Neural cell (in vitro differentiated cells): ENCODE data around the gene ANKRD13B. TPM values are rescaled to one million over a fixed set of nuclear protein-coding genes. Genes with fewer than 3 reads are reported as not detected.

Experiments
- H2AFZ ChIP-seq: fragments of 200-600, 300-800 bp; sonication (generic), shearing (Covaris generic); 2 replicates; pipeline ENCODE4 v1.6.0; 2014; ENCODE audit warnings: low read depth, mild to moderate bottlenecking, antibody characterized with exemption, low read length, moderate library complexity
- H3F3A ChIP-seq: fragments of 200-600 bp; shearing (Covaris generic); 2 replicates; pipeline ENCODE4 v1.6.1; 2016; ENCODE audit warnings: mild to moderate bottlenecking, moderate library complexity, mixed read lengths, antibody characterized with exemption, low read length; ENCODE audit not compliant: insufficient read depth, poor library complexity, severe bottlenecking
- H3K27ac ChIP-seq: fragments of 200-600, 300-800 bp; sonication (generic), shearing (Covaris generic); 2 replicates; pipeline ENCODE4 v1.5.1; 2014; ENCODE audit warnings: mild to moderate bottlenecking, low read length, moderate library complexity
- H3K27me3 ChIP-seq: fragments of 300-800, 200-600 bp; sonication (generic), shearing (Covaris generic); 2 replicates; pipeline ENCODE4 v1.6.0; 2014; ENCODE audit warnings: mild to moderate bottlenecking, low read depth, low read length, moderate library complexity; ENCODE audit not compliant: insufficient read depth
- H3K36me3 ChIP-seq: fragments of 300-800, 200-600 bp; sonication (generic), shearing (Covaris generic); 2 replicates; pipeline ENCODE4 v1.5.1; 2014; ENCODE audit warnings: mild to moderate bottlenecking, antibody characterized with exemption, low read length, moderate library complexity; ENCODE audit not compliant: insufficient read depth
- H3K4me2 ChIP-seq: fragments of 300-800, 200-600 bp; sonication (generic), shearing (Covaris generic); 2 replicates; pipeline ENCODE4 v1.6.0; 2014; ENCODE audit warnings: mild to moderate bottlenecking, low read length
- H3K4me3 ChIP-seq: fragments of 300-800, 200-600 bp; sonication (generic), shearing (Covaris generic); 2 replicates; pipeline ENCODE4 v1.5.1; 2014; ENCODE audit warnings: mild to moderate bottlenecking, low read length, moderate library complexity
- H3K79me2 ChIP-seq: fragments of 200-600 bp; shearing (Covaris generic); replicated peaks from 2 replicates; pipeline ENCODE4 v1.6.0; 2014; ENCODE audit warnings: mild to moderate bottlenecking, low read length, moderate library complexity; ENCODE audit not compliant: insufficient read depth
- H3K9ac ChIP-seq: fragments of 300-800, 200-600 bp; sonication (generic), shearing (Covaris generic); 2 replicates; pipeline ENCODE4 v1.6.1; 2016; ENCODE audit warnings: mild to moderate bottlenecking, low read length, mixed read lengths
- H3K9me2 ChIP-seq: fragments of 200-600 bp; shearing (Covaris generic); 2 replicates; pipeline ENCODE4 v1.6.1; 2016; ENCODE audit warnings: mild to moderate bottlenecking, low read length, mixed read lengths; ENCODE audit not compliant: insufficient read depth
- H3K9me3 ChIP-seq: fragments of 200-600, 300-800 bp; sonication (generic), shearing (Covaris generic); 2 replicates; pipeline ENCODE4 v1.6.1; 2016; ENCODE audit warnings: mild to moderate bottlenecking, mixed run types, low read length, moderate library complexity, mixed read lengths
- H4K20me1 ChIP-seq: fragments of 200-600 bp; shearing (Covaris generic); 2 replicates; pipeline ENCODE4 v1.6.1; 2016; ENCODE audit warnings: mild to moderate bottlenecking, mixed run types; ENCODE audit not compliant: insufficient read depth
- EP300 ChIP-seq: fragments of 450-650 bp; conservative IDR thresholded peaks from 2 replicates; pipeline ENCODE4 v1.6.1; 2014; ENCODE audit warnings: antibody characterized with exemption, mild to moderate bottlenecking, moderate library complexity; ENCODE audit not compliant: poor library complexity, severe bottlenecking
- EZH2 ChIP-seq: fragments of 200-600, 300-800 bp; shearing (Covaris generic), sonication (generic); IDR thresholded peaks from 2 replicates; pipeline ENCODE4 v1.6.1; 2014; ENCODE audit warnings: antibody characterized with exemption, low read length, borderline replicate concordance, mild to moderate bottlenecking; ENCODE audit not compliant: insufficient read depth, poor library complexity, severe bottlenecking
- MXI1 ChIP-seq: fragments of 450-650 bp; conservative IDR thresholded peaks from 2 replicates; pipeline ENCODE4 v1.6.1; 2014; ENCODE audit warnings: antibody characterized with exemption, mild to moderate bottlenecking; ENCODE audit not compliant: poor library complexity, severe bottlenecking
- POLR2AphosphoS5 ChIP-seq: IDR thresholded peaks from 2 replicates; pipeline ENCODE4 v1.6.1; 2012
- RAD21 ChIP-seq: fragments of 450-650 bp; conservative IDR thresholded peaks from 2 replicates; pipeline ENCODE4 v1.6.1; 2014; ENCODE audit warnings: antibody characterized with exemption, mild to moderate bottlenecking, moderate library complexity
- SMC3 ChIP-seq: fragments of 450-650 bp; conservative IDR thresholded peaks from 2 replicates; pipeline ENCODE4 v1.6.1; 2014; ENCODE audit warnings: antibody characterized with exemption, mild to moderate bottlenecking, moderate library complexity; ENCODE audit not compliant: poor library complexity
- TAF1 ChIP-seq: IDR thresholded peaks from 2 replicates; pipeline ENCODE4 v1.6.1; 2012; ENCODE audit warnings: low read depth
- polyA plus RNA-seq: library from polyadenylated mRNA; depleted of rRNA; stranded (reverse); fragments of >200 nt; gene quantifications from 2 replicates; pipeline ENCODE4 v1.2.3, GENCODE V29; 2014
- TF ChIP-seq, protein P1 (sequence below): IDR thresholded peaks from 2 replicates; pipeline ENCODE4 v1.6.1; 2012; ENCODE audit warnings: borderline replicate concordance
- TF ChIP-seq, protein P2 (sequence below): fragments of 450-650 bp; IDR thresholded peaks from 2 replicates; pipeline ENCODE4 v1.5.1; 2014; ENCODE audit warnings: antibody characterized with exemption, mild to moderate bottlenecking, moderate library complexity; ENCODE audit not compliant: poor library complexity, severe bottlenecking

The ANKRD13B gene
- polyA plus RNA-seq, 1 donor from 2014 or later: 35.0 TPM

DNA sequence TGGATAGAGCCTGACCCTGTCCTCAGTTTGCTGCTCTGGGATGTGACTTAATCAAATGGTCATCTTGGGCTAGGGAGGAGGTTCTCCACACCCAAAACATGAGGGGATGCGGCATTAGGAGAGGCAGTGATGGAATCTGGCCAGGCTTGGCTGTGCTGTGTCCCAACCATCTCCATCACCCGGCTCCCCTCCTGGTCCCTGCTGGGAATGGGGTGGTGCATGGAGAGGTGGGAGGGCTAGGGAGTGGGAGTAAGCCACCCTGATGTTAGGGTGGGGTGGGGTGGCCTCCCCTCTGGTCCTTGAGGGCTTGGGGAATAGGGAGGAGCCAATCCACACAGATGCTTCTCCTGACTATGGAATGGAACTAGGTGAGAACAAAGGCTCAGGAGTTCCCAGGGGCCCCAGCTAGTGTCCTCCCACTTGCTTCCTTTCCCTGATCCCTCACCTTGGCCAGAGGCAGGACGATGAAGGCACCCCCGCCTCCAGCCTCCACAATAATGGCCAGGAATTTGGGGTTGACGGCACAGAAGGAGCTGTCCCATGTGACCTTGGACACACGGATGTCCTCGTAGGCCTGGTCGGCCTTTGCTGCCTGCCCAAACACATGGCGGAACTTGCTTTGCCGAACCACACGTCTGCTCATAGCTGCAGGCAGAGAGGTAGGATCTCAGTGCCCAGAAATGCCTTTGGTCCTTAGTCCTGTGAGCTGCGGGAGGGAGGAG, 28.0 kb downstream of the ANKRD13B start:
- H3K27ac ChIP-seq: no peak overlapping the region
- no peaks in the 10 kb centered on the region for H3F3A ChIP-seq
- no peak overlapping the region for H3K9ac ChIP-seq
- no peak overlapping the region for H2AFZ ChIP-seq
- H3K79me2 ChIP-seq: no peaks in the 10 kb centered on the region
- H4K20me1 ChIP-seq: no peaks in the 10 kb centered on the region
- H3K4me2 ChIP-seq: no peak overlapping the region
- H3K4me3 ChIP-seq: no peak overlapping the region
- no peaks in the 10 kb centered on the region for H3K36me3 ChIP-seq
- peaks cover 58% of the 10 kb centered on the region for H3K27me3 ChIP-seq
- no peaks in the 10 kb centered on the region for H3K9me2 ChIP-seq
- peaks cover 4% of the 10 kb centered on the region for H3K9me3 ChIP-seq
- TF ChIP-seq RAD21 (no peak), EP300 (no peak), MXI1 (no peak), EZH2 (no peak), POLR2AphosphoS5 (no peak), SMC3 (no peak), TAF1 (no peak)
- TF ChIP-seq, protein P1, sequence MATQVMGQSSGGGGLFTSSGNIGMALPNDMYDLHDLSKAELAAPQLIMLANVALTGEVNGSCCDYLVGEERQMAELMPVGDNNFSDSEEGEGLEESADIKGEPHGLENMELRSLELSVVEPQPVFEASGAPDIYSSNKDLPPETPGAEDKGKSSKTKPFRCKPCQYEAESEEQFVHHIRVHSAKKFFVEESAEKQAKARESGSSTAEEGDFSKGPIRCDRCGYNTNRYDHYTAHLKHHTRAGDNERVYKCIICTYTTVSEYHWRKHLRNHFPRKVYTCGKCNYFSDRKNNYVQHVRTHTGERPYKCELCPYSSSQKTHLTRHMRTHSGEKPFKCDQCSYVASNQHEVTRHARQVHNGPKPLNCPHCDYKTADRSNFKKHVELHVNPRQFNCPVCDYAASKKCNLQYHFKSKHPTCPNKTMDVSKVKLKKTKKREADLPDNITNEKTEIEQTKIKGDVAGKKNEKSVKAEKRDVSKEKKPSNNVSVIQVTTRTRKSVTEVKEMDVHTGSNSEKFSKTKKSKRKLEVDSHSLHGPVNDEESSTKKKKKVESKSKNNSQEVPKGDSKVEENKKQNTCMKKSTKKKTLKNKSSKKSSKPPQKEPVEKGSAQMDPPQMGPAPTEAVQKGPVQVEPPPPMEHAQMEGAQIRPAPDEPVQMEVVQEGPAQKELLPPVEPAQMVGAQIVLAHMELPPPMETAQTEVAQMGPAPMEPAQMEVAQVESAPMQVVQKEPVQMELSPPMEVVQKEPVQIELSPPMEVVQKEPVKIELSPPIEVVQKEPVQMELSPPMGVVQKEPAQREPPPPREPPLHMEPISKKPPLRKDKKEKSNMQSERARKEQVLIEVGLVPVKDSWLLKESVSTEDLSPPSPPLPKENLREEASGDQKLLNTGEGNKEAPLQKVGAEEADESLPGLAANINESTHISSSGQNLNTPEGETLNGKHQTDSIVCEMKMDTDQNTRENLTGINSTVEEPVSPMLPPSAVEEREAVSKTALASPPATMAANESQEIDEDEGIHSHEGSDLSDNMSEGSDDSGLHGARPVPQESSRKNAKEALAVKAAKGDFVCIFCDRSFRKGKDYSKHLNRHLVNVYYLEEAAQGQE: no peak
- TF ChIP-seq, protein P2, sequence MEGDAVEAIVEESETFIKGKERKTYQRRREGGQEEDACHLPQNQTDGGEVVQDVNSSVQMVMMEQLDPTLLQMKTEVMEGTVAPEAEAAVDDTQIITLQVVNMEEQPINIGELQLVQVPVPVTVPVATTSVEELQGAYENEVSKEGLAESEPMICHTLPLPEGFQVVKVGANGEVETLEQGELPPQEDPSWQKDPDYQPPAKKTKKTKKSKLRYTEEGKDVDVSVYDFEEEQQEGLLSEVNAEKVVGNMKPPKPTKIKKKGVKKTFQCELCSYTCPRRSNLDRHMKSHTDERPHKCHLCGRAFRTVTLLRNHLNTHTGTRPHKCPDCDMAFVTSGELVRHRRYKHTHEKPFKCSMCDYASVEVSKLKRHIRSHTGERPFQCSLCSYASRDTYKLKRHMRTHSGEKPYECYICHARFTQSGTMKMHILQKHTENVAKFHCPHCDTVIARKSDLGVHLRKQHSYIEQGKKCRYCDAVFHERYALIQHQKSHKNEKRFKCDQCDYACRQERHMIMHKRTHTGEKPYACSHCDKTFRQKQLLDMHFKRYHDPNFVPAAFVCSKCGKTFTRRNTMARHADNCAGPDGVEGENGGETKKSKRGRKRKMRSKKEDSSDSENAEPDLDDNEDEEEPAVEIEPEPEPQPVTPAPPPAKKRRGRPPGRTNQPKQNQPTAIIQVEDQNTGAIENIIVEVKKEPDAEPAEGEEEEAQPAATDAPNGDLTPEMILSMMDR: no peak

DNA sequence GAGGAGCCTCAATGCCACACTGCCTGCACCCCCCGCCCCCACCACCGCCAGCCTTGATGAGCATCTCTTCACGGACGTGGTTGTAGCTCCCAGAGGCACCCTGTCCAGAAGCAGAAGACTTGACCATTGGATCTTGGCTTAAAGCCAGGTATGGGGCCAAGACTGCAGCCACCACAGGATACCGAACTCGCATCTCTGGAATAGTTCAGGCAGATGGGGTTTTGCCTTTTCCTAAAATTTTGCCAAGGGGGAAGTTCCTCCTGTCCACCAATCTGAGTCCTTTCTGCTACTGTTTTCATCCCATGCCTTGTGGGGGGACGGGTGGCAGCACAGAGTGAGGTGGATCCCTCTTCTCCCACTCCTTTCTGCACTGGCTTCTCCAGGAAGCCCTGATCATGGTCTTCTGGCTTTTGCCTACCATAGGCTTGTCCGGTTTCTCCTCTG, 28.8 kb downstream of the ANKRD13B start:
- Histone ChIP-seq H3K4me3 (peak overlapping the region; percentile 68), H3K9me2 (no peaks in the 10 kb centered on the region), H3K79me2 (no peaks in the 10 kb centered on the region), H3K4me2 (no peak overlapping the region), H4K20me1 (no peaks in the 10 kb centered on the region), H3K27ac (no peak overlapping the region), H3K27me3 (peaks cover 49% of the 10 kb centered on the region), H3K9me3 (peaks cover under 1% of the 10 kb centered on the region), H3F3A (no peaks in the 10 kb centered on the region), H3K9ac (no peak overlapping the region), H3K36me3 (no peaks in the 10 kb centered on the region), H2AFZ (no peak overlapping the region)
- TF ChIP-seq RAD21 (no peak), MXI1 (no peak), POLR2AphosphoS5 (no peak), TAF1 (no peak), EZH2 (no peak), SMC3 (no peak), EP300 (no peak)
- TF ChIP-seq, protein P2: no peak
- TF ChIP-seq, protein P1: no peak
